HG03135 (cell line): ENCODE results near the gene ZNF346.

Experiments
- ATAC-seq: cut with Tn5 transposase; IDR thresholded peaks from one replicate; pipeline ENCODE4 v1.9.1; 2021; ENCODE audit warnings: mild to moderate bottlenecking, moderate library complexity; ENCODE audit not compliant: unreplicated experiment

The ZNF346 gene

GRCh38 chr5:177093082-177093712, 70.7 kb downstream of the ZNF346 start:
- no peak for ATAC-seq

- ATAC-seq: no peak
Observed at GRCh38 chr5:177093803-177094202, 71.3 kb downstream of the ZNF346 start.

- ATAC-seq: no peak
Observed at GRCh38 chr5:177094224-177095087, 72.0 kb downstream of the ZNF346 start.

GRCh38 chr5:177095088-177095669, 72.7 kb downstream of the ZNF346 start:
- no peak for ATAC-seq

GRCh38 chr5:177096162-177097015, 73.9 kb downstream of the ZNF346 start:
- ATAC-seq: no peak

GRCh38 chr5:177097016-177097985, 74.8 kb downstream of the ZNF346 start:
- no peak for ATAC-seq

- no peak for ATAC-seq
Observed at GRCh38 chr5:177098120-177098469, 75.6 kb downstream of the ZNF346 start.

GRCh38 chr5:177098470-177099141, 76.1 kb downstream of the ZNF346 start:
- no peak for ATAC-seq

- ATAC-seq: no peak
Observed at GRCh38 chr5:177099422-177100093, 77.1 kb downstream of the ZNF346 start.

GRCh38 chr5:177100714-177101121, 78.2 kb downstream of the ZNF346 start:
- ATAC-seq: no peak

GRCh38 chr5:177103523-177104253, 81.2 kb downstream of the ZNF346 start:
- no peak for ATAC-seq

- ATAC-seq: no peak
Observed at GRCh38 chr5:177105691-177106476, 83.4 kb downstream of the ZNF346 start.

- no peak for ATAC-seq
Observed at GRCh38 chr5:177107159-177107558, 84.7 kb downstream of the ZNF346 start.

- ATAC-seq: no peak
Observed at GRCh38 chr5:177109810-177110209, 87.3 kb downstream of the ZNF346 start.

GRCh38 chr5:177111720-177112394, 89.4 kb downstream of the ZNF346 start:
- no peak for ATAC-seq

- ATAC-seq: no peak
Observed at GRCh38 chr5:177112589-177113220, 90.2 kb downstream of the ZNF346 start.
